ENCODE data around the gene NDRG4.

GRCh38 chr16:58454178-58454577 is 45.8 kb upstream of the NDRG4 start:
- no peak for TF ChIP-seq CTCF (IDR thresholded peaks at IDR 0.05)
- no peak for TF ChIP-seq POLR2AphosphoS5 (IDR thresholded peaks at IDR 0.05)
- TF ChIP-seq POLR2A (IDR thresholded peaks at IDR 0.05) = no peak

Measured in stomach (tissue), 4 donors.